Keratinocyte (primary cell): ENCODE results near the gene UGT3A1.

Experiments used
- CTCF ChIP-seq, 3 experiments: IDR thresholded peaks in 1 of 3; conservative IDR thresholded peaks in 1 of 3; optimal IDR thresholded peaks in 1 of 3; 2 replicates in 2 of 3; 3 replicates in 1 of 3; pipeline versions ENCODE3 to v1.5.1; 2011; ENCODE audit warnings: low read length in 3 of 3, mild to moderate bottlenecking in 3 of 3, moderate library complexity in 2 of 3, control low read depth in 1 of 3, inconsistent platforms in 1 of 3; ENCODE audit not compliant: insufficient read depth in 2 of 3; ENCODE audit errors: extremely low read depth in 1 of 3
- EZH2 ChIP-seq: IDR thresholded peaks from one replicate; pipeline ENCODE4 v1.6.1; 2012; ENCODE audit warnings: inconsistent platforms, mild to moderate bottlenecking, low read length, moderate library complexity

GRCh38 chr5:35920890-35921289 lies 70.3 kb downstream of the UGT3A1 start:
- TF ChIP-seq CTCF (optimal IDR thresholded peaks at IDR 0.05 in 1 of 3, IDR thresholded peaks at IDR 0.05 in 1 of 3, conservative IDR thresholded peaks at IDR 0.05 in 1 of 3; ENCODE audit: extremely low read depth in 1 of 3, insufficient read depth in 2 of 3, low read length in 3 of 3) = peak in 1 of 3 experiments; percentile 5
- TF ChIP-seq EZH2 = no peak
